K562 (cell line): Measurements from ENCODE around the gene ZBTB26. TPM values are rescaled to one million over a fixed set of nuclear protein-coding genes. Genes with fewer than 3 reads are reported as not detected.
A peak's percentile ranks its signal among the peaks of the same experiment; 100 is the strongest.

Experiments
- FOXM1 ChIP-seq, 2 experiments: fragments of 450-650 bp in 1 of 2; sonication (generic) in 1 of 2; formaldehyde crosslinking in 1 of 2; IDR thresholded peaks; 2 replicates each; pipeline versions ENCODE4 v1.6.1 to v1.9.0; 2017 to 2022; ENCODE audit warnings: low read depth in 2 of 2, mild to moderate bottlenecking in 2 of 2, missing genetic modification reagents in 1 of 2, moderate library complexity in 1 of 2
- FOXO4 ChIP-seq: fragments of 450-650 bp; formaldehyde crosslinking; IDR thresholded peaks from 2 replicates; pipeline ENCODE4 v1.4.0; 2020; ENCODE audit warnings: mild to moderate bottlenecking, moderate library complexity
- HDAC2 ChIP-seq: fragments of 450-650 bp; IDR thresholded peaks from 2 replicates; pipeline ENCODE4 v1.6.1; 2016; ENCODE audit warnings: mild to moderate bottlenecking
- KDM1A ChIP-seq, 2 experiments: fragments of 450-650 bp; IDR thresholded peaks; 2 replicates each; pipeline ENCODE4 v1.6.1; 2016; ENCODE audit warnings: mild to moderate bottlenecking in 2 of 2
- MGA ChIP-seq: fragments of 450-650 bp; IDR thresholded peaks from 2 replicates; pipeline ENCODE4 v1.6.1; 2016; ENCODE audit warnings: mild to moderate bottlenecking, moderate library complexity
- MXI1 ChIP-seq: IDR thresholded peaks from 2 replicates; pipeline ENCODE4 v1.6.1; 2011; ENCODE audit warnings: low read depth, mild to moderate bottlenecking, improper control_type of control experiment, low read length
- NUFIP1 ChIP-seq: fragments of 450-650 bp; IDR thresholded peaks from 2 replicates; pipeline ENCODE4 v1.6.1; 2018; ENCODE audit not compliant: partially characterized antibody
- PYGO2 ChIP-seq: fragments of 450-650 bp; IDR thresholded peaks from 2 replicates; pipeline ENCODE4 v1.6.1; 2016; ENCODE audit warnings: mild to moderate bottlenecking, missing genetic modification characterization, moderate library complexity, missing compliant biosample characterization
- RBM14 ChIP-seq: fragments of 200-400 bp; formaldehyde crosslinking; IDR thresholded peaks from 2 replicates; pipeline ENCODE4 v1.6.1; 2018; ENCODE audit warnings: low read depth, mild to moderate bottlenecking, low read length, moderate library complexity, borderline replicate concordance; ENCODE audit not compliant: insufficient read depth
- WHSC1 ChIP-seq: IDR thresholded peaks from one replicate; pipeline ENCODE4 v1.6.1; 2012; ENCODE audit warnings: low read length, control low read depth, inconsistent platforms
- ZNF717 ChIP-seq: fragments of 250-450 bp; sonication (Bioruptor Pico); IDR thresholded peaks from 2 replicates; pipeline ENCODE4 v1.5.0; 2021
- ZNF75A ChIP-seq: fragments of 450-650 bp; formaldehyde crosslinking; IDR thresholded peaks from 2 replicates; pipeline ENCODE4 v1.4.0; 2020; ENCODE audit warnings: mild to moderate bottlenecking
- polyA plus RNA-seq, 8 experiments: library from polyadenylated mRNA; depleted of rRNA in 4 of 8; stranded (reverse) in 5 of 8; unstranded in 3 of 8; fragments of >200 nt; fragmentation: Nextera tagmentation in 2 of 8; fragmentation: Illumina TruSeq in 1 of 8; extraction: Ambion mirVana in 2 of 8; extraction: Trizol in 1 of 8; gene quantifications; 2 replicates each; pipeline versions ENCODE4 v1.2.1 to v1.2.3, GENCODE V29; 2011 to 2014; ENCODE audit warnings: inconsistent platforms in 1 of 8, missing spikeins in 1 of 8
- total RNA-seq, 7 experiments: library from RNA; depleted of rRNA in 6 of 7; stranded (reverse); fragments of >200 nt in 6 of 7; fragmentation: Illumina TruSeq in 2 of 7; extraction: Trizol in 2 of 7; gene quantifications; 2 replicates each; pipeline versions ENCODE4 v1.2.1 to v1.2.3, GENCODE V29; 2011 to 2021; ENCODE audit warnings: low replicate concordance in 1 of 7

The ZBTB26 gene
- total and polyA plus RNA-seq, 9 of the 15 experiments (the other 6 are each of a cell fraction or from before 2014, with no cell fraction given): 2.4 to 20.7 (median 5.0) TPM

GRCh38 chr9:122931226-122932121 is at the start of gene ZBTB26 (continued):
- TF ChIP-seq PYGO2 (no peak), MGA (no peak), WHSC1 (no peak), KDM1A (IDR thresholded peaks at IDR 0.05) (no peak), NUFIP1 (no peak), HDAC2 (no peak), ZNF717 (no peak), RBM14 (no peak), FOXO4 (CRISPR knock-in tag) (no peak), FOXM1 (IDR thresholded peaks at IDR 0.05; ENCODE audit: low read depth) (0 out of 2 replicates have a peak, but pooled peaks have one; percentile 38), FOXM1 (CRISPR knock-in tag; IDR thresholded peaks at IDR 0.05; ENCODE audit: low read depth) (0 out of 2 replicates have a peak, but pooled peaks have one; percentile 55), MXI1 (0 out of 2 replicates have a peak, but pooled peaks have one; percentile 10), ZNF75A (no peak)
